HG03439 (cell line): ENCODE results near the gene GPC5.

Source experiments
- ATAC-seq: cut with Tn5 transposase; IDR thresholded peaks from one replicate; pipeline ENCODE4 v1.9.1; 2021; ENCODE audit warnings: mild to moderate bottlenecking, moderate library complexity; ENCODE audit not compliant: unreplicated experiment

The GPC5 gene

GRCh38 chr13:92315265-92315664, 916.8 kb downstream of the GPC5 start:
- ATAC-seq, result no peak

- ATAC-seq, result no peak
Measured at GRCh38 chr13:92316030-92316429, 917.6 kb downstream of the GPC5 start.

GRCh38 chr13:92317066-92317465, 918.6 kb downstream of the GPC5 start:
- ATAC-seq, result no peak

- ATAC-seq, result no peak
Measured at GRCh38 chr13:92320323-92320722, 921.9 kb downstream of the GPC5 start.

- no peak for ATAC-seq
Measured at GRCh38 chr13:92321174-92321573, 922.8 kb downstream of the GPC5 start.

- no peak for ATAC-seq
Measured at GRCh38 chr13:92345627-92346026, 947.2 kb downstream of the GPC5 start.

- no peak for ATAC-seq
Measured at GRCh38 chr13:92346046-92346445, 947.6 kb downstream of the GPC5 start.

- ATAC-seq, result no peak
Measured at GRCh38 chr13:92354583-92354982, 956.2 kb downstream of the GPC5 start.

- ATAC-seq, result no peak
Measured at GRCh38 chr13:92355213-92355612, 956.8 kb downstream of the GPC5 start.

- no peak for ATAC-seq
Measured at GRCh38 chr13:92362717-92363116, 964.3 kb downstream of the GPC5 start.

- ATAC-seq, result no peak
Measured at GRCh38 chr13:92365904-92366303, 967.5 kb downstream of the GPC5 start.

- no peak for ATAC-seq
Measured at GRCh38 chr13:92377396-92377795, 979.0 kb downstream of the GPC5 start.

GRCh38 chr13:92379371-92379770, 981.0 kb downstream of the GPC5 start:
- ATAC-seq, result no peak

GRCh38 chr13:92384410-92384809, 986.0 kb downstream of the GPC5 start:
- ATAC-seq, result no peak

- no peak for ATAC-seq
Measured at GRCh38 chr13:92387245-92387644, 988.8 kb downstream of the GPC5 start.

GRCh38 chr13:92390217-92390616, 991.8 kb downstream of the GPC5 start:
- no peak for ATAC-seq

GRCh38 chr13:92403606-92404005, 1005.2 kb downstream of the GPC5 start:
- ATAC-seq, result no peak

- ATAC-seq, result no peak
Measured at GRCh38 chr13:92407858-92408257, 1009.4 kb downstream of the GPC5 start.

GRCh38 chr13:92412481-92412880, 1014.1 kb downstream of the GPC5 start:
- ATAC-seq, result no peak

GRCh38 chr13:92412996-92413395, 1014.6 kb downstream of the GPC5 start:
- ATAC-seq, result no peak

GRCh38 chr13:92413452-92413851, 1015.0 kb downstream of the GPC5 start:
- ATAC-seq, result no peak

GRCh38 chr13:92414851-92415250, 1016.4 kb downstream of the GPC5 start:
- ATAC-seq, result no peak

GRCh38 chr13:92415781-92416180, 1017.4 kb downstream of the GPC5 start:
- ATAC-seq, result no peak
